Panc1 (cell line): ENCODE data around the gene GRIK4. TPM values are rescaled to one million over a fixed set of nuclear protein-coding genes. Genes with fewer than 3 reads are reported as not detected.

Experiments used
- ATAC-seq: fragments of 200-7000 bp; cut with Tn5 transposase; 2 replicates; pipeline ENCODE4 v1.9.1; 2020; ENCODE audit warnings: mild to moderate bottlenecking, moderate library complexity
- BruUV-seq: library from RNA; stranded (reverse); fragments of 400-500 nt; replicated peaks from 2 replicates; lab custom pipeline; 2021; lab: Mats Ljungman, UMichigan
- CTCF ChIA-PET: fragments of 300-600 bp; sonication (Branson Sonifier 250); formaldehyde crosslinking; loops from one replicate; lab custom pipeline; 2022; ENCODE audit warnings: antibody characterized with exemption; lab: Charles Lee
- POLR2A ChIA-PET: fragments of 300-600 bp; sonication (Branson Sonifier 250); formaldehyde crosslinking; loops from one replicate; lab custom pipeline; 2022; ENCODE audit warnings: antibody characterized with exemption; lab: Charles Lee
- DNase-seq: peaks from one replicate; pipeline ENCODE4 v3.0.0-alpha.2; 2010; ENCODE audit warnings: low read depth, low spot score
- H3K27ac ChIP-seq: 2 replicates; pipeline ENCODE4 v1.5.1; 2011; ENCODE audit warnings: mild to moderate bottlenecking, low read length, inconsistent platforms
- H3K27me3 ChIP-seq: fragments of 200-500 bp; sonication (Bioruptor generic); 2 replicates; pipeline ENCODE4 v1.6.0; 2014; ENCODE audit warnings: low read length, inconsistent platforms; ENCODE audit not compliant: control insufficient read depth, insufficient read depth
- H3K36me3 ChIP-seq: fragments of 200-500 bp; sonication (Bioruptor generic); 2 replicates; pipeline ENCODE4 v1.5.1; 2014; ENCODE audit warnings: inconsistent platforms, mild to moderate bottlenecking, low read length, moderate library complexity; ENCODE audit not compliant: control insufficient read depth, insufficient read depth
- H3K4me1 ChIP-seq: 2 replicates; pipeline ENCODE4 v1.5.1; 2011; ENCODE audit warnings: inconsistent platforms, mild to moderate bottlenecking, low read length, moderate library complexity; ENCODE audit not compliant: control insufficient read depth, insufficient read depth
- H3K4me3 ChIP-seq, 2 experiments: 2 replicates each; pipeline ENCODE4 v1.5.1; 2011 to 2012; ENCODE audit warnings: low read depth in 2 of 2, low read length in 2 of 2, mild to moderate bottlenecking in 2 of 2, inconsistent platforms in 1 of 2, moderate library complexity in 1 of 2
- H3K9me3 ChIP-seq: fragments of 200-500 bp; sonication (Bioruptor generic); 2 replicates; pipeline ENCODE4 v1.5.1; 2014; ENCODE audit warnings: low read depth, mild to moderate bottlenecking, inconsistent platforms, low read length, moderate library complexity; ENCODE audit not compliant: control insufficient read depth, insufficient read depth
- POLR2AphosphoS5 ChIP-seq: IDR thresholded peaks from 2 replicates; pipeline ENCODE4 v1.6.1; 2012; ENCODE audit warnings: mild to moderate bottlenecking, low read depth, low read length, moderate library complexity
- SIN3A ChIP-seq: IDR thresholded peaks from 2 replicates; pipeline ENCODE4 v1.6.1; 2012; ENCODE audit warnings: low read depth, mild to moderate bottlenecking, low read length, moderate library complexity, borderline replicate concordance; ENCODE audit not compliant: insufficient read depth
- TCF7L2 ChIP-seq: IDR thresholded peaks from 2 replicates; pipeline ENCODE4 v1.6.1; 2011; ENCODE audit warnings: mild to moderate bottlenecking, low read depth, low read length, inconsistent platforms
- in situ Hi-C: cut with HindIII; loops from 2 replicates; pipeline ENCODE4 v1.10.0; 2016; ENCODE audit warnings: low sequenced_read_pairs, low pct_unique_long_range_greater_than_20kb
- intact Hi-C: fragments of 100-400 bp; cut with micrococcal nuclease; formaldehyde crosslinking; loops from one replicate; pipeline ENCODE4 v1.10.0; 2022; ENCODE audit not compliant: unreplicated experiment
- total RNA-seq: library from RNA; stranded (reverse); gene quantifications from one replicate; pipeline ENCODE4 v1.2.1, GENCODE V29; 2021; ENCODE audit not compliant: unreplicated experiment
- TF ChIP-seq, protein P1 (sequence below): fragments of 450-650 bp; IDR thresholded peaks from 2 replicates; pipeline ENCODE4 v1.5.1; 2017; ENCODE audit warnings: mild to moderate bottlenecking
- TF ChIP-seq, protein P2 (sequence below), 2 experiments: IDR thresholded peaks; 2 replicates each; pipeline ENCODE4 v1.6.1; 2011 to 2012; ENCODE audit warnings: low read depth in 2 of 2, control low read depth in 1 of 2, low read length in 1 of 2, mild to moderate bottlenecking in 1 of 2, moderate library complexity in 1 of 2; ENCODE audit not compliant: insufficient read depth in 1 of 2

The GRIK4 gene
- total RNA-seq, 1 experiment from 2014 or later: 0.62 TPM

DNA sequence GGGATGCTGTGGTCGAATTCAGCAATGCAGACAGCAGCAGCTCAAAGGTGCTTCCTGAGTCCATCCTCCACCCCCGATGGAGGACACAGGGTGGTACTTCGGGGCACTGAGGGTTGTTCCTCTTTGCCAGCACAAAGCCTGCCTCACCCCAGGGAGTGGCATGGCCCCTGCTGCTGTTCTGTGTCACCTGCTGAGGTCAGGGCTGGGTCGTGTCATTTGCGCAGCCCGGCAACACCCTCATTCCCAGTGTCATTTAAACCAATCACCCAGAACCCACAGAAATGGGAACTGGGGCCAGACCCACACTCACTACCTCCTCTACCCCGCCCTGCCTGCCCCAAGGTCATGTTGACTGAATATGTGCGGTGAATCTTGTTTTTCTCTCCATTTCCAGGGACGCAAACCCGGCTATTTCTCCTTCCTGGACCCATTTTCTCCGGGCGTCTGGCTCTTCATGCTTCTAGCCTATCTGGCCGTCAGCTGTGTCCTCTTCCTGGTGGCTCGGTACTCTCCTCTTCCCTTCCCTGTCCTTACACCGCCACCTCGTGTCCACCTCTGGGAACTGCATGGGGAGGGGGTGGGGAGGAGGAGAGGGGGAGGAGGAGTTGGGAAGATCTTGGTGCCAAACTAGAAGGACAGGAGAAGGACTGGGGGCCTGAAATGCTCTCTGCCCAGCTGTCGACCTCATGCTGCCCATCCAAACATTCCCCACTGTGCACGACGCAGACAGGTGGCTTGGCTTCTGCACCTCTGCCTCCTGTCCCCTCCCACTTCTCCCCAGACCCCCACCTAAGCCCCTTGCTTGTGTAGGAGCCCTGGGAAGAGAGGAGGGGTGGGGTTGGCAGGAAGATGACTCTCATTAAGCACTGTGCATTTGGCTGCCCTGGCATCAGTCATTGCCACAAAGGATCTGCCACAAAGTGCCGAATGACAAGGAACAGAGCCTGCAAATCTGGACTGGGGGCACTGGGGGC, 441.2 kb downstream of the GRIK4 start:
- intact Hi-C loops (loop anchor here (1.0 to 10.0 kb wide), 2 partner anchors 268 to 441 kb away; partner anchors contain the start of gene GRIK4), in situ Hi-C loops (no loop called here)
- Histone ChIP-seq H3K36me3 (no peaks in the 10 kb centered on the region), H3K27ac (no peak overlapping the region), H3K9me3 (no peaks in the 10 kb centered on the region), H3K4me1 (no peaks in the 10 kb centered on the region), H3K27me3 (peaks cover 28% of the 10 kb centered on the region), H3K4me3 (peak overlapping the region in 1 of 2 experiments; percentile 10; a peak in 1 of 4 replicates)
- BruUV-seq: no TSS peak
- no peak for TF ChIP-seq SIN3A
- TF ChIP-seq, protein P1, sequence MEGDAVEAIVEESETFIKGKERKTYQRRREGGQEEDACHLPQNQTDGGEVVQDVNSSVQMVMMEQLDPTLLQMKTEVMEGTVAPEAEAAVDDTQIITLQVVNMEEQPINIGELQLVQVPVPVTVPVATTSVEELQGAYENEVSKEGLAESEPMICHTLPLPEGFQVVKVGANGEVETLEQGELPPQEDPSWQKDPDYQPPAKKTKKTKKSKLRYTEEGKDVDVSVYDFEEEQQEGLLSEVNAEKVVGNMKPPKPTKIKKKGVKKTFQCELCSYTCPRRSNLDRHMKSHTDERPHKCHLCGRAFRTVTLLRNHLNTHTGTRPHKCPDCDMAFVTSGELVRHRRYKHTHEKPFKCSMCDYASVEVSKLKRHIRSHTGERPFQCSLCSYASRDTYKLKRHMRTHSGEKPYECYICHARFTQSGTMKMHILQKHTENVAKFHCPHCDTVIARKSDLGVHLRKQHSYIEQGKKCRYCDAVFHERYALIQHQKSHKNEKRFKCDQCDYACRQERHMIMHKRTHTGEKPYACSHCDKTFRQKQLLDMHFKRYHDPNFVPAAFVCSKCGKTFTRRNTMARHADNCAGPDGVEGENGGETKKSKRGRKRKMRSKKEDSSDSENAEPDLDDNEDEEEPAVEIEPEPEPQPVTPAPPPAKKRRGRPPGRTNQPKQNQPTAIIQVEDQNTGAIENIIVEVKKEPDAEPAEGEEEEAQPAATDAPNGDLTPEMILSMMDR: peak; percentile 95
- ChIA-PET POLR2A (no interaction called here), CTCF (interaction anchor here (0.5 to 0.7 kb wide), 7 partner anchors 31 to 456 kb away, joined by 3 to 9 read pairs (median 8); no protein-coding TSS in a partner anchor)
- ATAC-seq: peak; percentile 90
- peak; percentile 51 for DNase-seq

DNA sequence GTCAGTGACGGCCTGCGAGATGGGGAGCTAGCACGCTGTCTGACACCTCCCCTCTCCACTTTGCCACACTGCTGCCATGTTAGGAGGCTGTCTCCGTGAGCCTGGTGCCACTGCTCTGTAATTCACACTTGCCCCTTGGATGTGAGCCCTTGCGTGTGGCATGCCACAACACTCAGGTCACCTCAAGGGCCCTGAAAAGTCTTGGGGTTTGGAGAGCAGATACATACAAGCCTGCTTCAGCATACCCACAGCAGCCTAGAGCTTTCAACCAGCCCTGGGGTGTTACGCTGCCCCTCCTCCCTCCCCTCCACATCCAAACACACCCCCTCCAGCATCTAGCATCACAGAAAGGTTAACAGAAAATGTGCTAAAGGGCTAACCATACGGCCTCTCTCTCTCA, 442.8 kb downstream of the GRIK4 start:
- peaks cover 14% of the 10 kb centered on the region for H3K27me3 ChIP-seq
- DNase-seq (no peak), ATAC-seq (no peak)
- no peaks in the 10 kb centered on the region for H3K36me3 ChIP-seq
- H3K27ac ChIP-seq: no peak overlapping the region
- no peak overlapping the region for H3K4me3 ChIP-seq
- in situ Hi-C loops (no loop called here), intact Hi-C loops (loop anchor here (10.0 kb wide), 1 partner anchor 270 kb away; no protein-coding TSS in a partner anchor)
- no peaks in the 10 kb centered on the region for H3K4me1 ChIP-seq
- TF ChIP-seq POLR2AphosphoS5 (no peak), TCF7L2 (no peak), SIN3A (no peak)
- TF ChIP-seq, protein P2, sequence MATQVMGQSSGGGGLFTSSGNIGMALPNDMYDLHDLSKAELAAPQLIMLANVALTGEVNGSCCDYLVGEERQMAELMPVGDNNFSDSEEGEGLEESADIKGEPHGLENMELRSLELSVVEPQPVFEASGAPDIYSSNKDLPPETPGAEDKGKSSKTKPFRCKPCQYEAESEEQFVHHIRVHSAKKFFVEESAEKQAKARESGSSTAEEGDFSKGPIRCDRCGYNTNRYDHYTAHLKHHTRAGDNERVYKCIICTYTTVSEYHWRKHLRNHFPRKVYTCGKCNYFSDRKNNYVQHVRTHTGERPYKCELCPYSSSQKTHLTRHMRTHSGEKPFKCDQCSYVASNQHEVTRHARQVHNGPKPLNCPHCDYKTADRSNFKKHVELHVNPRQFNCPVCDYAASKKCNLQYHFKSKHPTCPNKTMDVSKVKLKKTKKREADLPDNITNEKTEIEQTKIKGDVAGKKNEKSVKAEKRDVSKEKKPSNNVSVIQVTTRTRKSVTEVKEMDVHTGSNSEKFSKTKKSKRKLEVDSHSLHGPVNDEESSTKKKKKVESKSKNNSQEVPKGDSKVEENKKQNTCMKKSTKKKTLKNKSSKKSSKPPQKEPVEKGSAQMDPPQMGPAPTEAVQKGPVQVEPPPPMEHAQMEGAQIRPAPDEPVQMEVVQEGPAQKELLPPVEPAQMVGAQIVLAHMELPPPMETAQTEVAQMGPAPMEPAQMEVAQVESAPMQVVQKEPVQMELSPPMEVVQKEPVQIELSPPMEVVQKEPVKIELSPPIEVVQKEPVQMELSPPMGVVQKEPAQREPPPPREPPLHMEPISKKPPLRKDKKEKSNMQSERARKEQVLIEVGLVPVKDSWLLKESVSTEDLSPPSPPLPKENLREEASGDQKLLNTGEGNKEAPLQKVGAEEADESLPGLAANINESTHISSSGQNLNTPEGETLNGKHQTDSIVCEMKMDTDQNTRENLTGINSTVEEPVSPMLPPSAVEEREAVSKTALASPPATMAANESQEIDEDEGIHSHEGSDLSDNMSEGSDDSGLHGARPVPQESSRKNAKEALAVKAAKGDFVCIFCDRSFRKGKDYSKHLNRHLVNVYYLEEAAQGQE (IDR thresholded peaks at IDR 0.05; ENCODE audit: insufficient read depth in 1 of 2, low read depth in 2 of 2, low read length in 1 of 2): no peak
- TF ChIP-seq, protein P1: no peak
- CTCF ChIA-PET: interaction anchor here (0.7 kb wide), 1 partner anchor 20 kb away, joined by 4 read pairs; no protein-coding TSS in a partner anchor
- no TSS peak for BruUV-seq
- POLR2A ChIA-PET: interaction anchor here (0.6 to 0.7 kb wide), 2 partner anchors 125 to 157 kb away, joined by 4 to 7 read pairs; no protein-coding TSS in a partner anchor
- no peaks in the 10 kb centered on the region for H3K9me3 ChIP-seq
